T follicular helper cell (primary cell): Measurements from ENCODE around the gene CDH13.

Source experiments
- DNase-seq: peaks from one replicate; pipeline ENCODE4 v3.0.0-alpha.2; 2020; ENCODE audit warnings: low read depth

Gene CDH13

DNA sequence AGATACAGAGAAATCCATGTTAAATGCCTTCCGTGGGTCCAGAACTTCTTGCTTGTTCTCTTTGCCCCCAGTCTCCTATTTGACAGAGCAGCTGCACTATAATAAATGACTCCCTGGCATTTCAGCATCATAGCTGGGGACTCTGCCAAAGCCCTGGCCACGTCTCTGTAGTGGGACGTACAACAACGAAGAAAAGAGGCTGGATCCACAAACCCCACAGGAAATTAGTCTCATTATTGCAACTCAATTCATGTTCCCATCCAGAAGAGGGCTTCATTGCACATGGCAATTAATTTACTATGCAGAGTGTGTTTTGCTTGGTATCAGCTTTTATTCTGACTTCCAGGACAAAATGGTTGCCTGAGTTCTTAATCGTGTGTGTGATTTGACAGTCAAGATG, 121.3 kb downstream of the CDH13 start:
- DNase-seq = no peak

- no peak for DNase-seq
Measured at GRCh38 chr16:82750068-82750467, 123.3 kb downstream of the CDH13 start.

GRCh38 chr16:82751020-82751419, 124.3 kb downstream of the CDH13 start:
- DNase-seq = no peak

GRCh38 chr16:82752172-82752571, 125.4 kb downstream of the CDH13 start:
- DNase-seq = no peak

- DNase-seq = no peak
Measured at GRCh38 chr16:82753821-82754220, 127.1 kb downstream of the CDH13 start.

- DNase-seq = no peak
Measured at GRCh38 chr16:82754716-82755513, 128.1 kb downstream of the CDH13 start.

GRCh38 chr16:82755570-82756282, 129.0 kb downstream of the CDH13 start:
- no peak for DNase-seq

- DNase-seq = no peak
Measured at GRCh38 chr16:82756283-82756599, 129.5 kb downstream of the CDH13 start.

DNA sequence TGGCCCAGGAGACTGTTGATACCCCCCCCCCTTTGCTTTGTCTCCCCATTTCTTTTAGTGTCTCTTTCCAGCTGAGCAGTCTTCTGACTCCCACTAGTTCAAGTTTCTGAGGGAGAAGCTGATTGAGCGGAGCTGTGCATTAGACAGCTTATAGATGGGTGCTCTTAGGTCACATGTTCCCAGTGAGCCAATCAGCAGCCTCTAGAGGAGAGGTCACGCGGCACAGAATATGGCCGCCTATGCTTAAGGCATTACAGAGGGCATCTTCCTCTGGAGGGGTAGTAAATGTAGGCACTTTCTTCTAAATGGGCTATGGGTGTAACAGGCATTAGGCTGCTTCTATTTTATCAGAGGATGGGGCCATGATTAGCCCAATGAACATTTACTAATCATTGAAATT, 131.6 kb downstream of the CDH13 start:
- no peak for DNase-seq

- no peak for DNase-seq
Measured at GRCh38 chr16:82758904-82759303, 132.1 kb downstream of the CDH13 start.

- no peak for DNase-seq
Measured at GRCh38 chr16:82761236-82761635, 134.5 kb downstream of the CDH13 start.

GRCh38 chr16:82761858-82762257, 135.1 kb downstream of the CDH13 start:
- no peak for DNase-seq

GRCh38 chr16:82763371-82763770, 136.6 kb downstream of the CDH13 start:
- DNase-seq = no peak

- no peak for DNase-seq
Measured at GRCh38 chr16:82767198-82767597, 140.4 kb downstream of the CDH13 start.

DNA sequence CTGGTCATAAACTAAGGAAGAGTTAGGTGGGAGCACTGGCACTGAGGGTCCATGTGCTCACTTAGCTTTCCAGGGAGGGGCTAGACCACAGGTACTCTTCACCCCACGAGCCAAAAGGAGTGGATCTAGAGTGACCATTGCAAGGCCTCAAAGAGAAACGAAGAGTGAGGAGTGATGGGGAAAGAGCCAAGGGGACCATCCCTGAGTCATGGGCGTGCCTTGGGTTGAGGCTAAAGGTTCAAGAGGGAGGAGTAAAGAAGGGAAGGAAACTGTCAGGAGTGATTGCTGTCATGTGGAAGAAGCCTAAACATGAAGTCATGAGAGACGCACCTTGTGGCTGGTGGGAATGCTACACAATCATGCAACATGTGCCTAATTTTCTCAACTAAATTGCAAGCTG, 141.0 kb downstream of the CDH13 start:
- DNase-seq = no peak

DNA sequence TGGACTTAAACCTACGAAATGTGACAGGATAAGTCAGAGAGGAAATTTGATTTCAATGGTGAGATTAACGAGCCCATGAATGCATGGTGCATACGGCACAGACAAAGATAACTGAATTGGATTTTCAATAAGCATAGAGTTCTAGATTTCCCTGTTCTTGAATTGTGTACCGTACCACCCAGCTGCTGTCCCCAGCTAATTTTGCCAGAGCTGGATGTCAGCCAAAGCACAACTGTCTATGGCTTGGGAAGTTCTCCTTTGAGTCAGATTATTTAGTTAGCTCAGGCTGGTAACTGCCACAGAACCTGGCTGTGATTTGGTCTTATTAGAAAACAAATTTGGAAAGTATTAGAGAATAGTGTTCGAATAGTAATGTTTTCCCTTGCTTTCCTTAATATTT, 143.1 kb downstream of the CDH13 start:
- DNase-seq = no peak

DNA sequence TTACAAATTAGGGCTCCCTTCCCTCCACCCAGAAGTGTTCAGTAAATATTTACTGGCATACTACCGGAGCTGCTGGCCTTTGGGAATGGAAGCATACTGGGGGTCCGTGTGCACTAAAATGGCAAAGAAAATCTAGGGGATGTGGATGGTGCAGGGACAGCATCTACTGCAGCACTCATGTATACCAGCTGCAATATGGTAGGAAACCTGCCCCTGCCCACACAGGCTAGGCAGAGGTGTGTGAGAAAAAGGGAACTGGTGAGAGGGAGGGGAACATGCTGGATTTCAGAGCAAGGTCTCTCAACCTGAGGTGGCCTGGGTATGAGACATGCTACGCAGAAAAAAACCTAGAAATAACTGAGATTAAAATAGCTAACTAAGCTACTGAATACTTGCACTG, 145.4 kb downstream of the CDH13 start:
- no peak for DNase-seq

DNA sequence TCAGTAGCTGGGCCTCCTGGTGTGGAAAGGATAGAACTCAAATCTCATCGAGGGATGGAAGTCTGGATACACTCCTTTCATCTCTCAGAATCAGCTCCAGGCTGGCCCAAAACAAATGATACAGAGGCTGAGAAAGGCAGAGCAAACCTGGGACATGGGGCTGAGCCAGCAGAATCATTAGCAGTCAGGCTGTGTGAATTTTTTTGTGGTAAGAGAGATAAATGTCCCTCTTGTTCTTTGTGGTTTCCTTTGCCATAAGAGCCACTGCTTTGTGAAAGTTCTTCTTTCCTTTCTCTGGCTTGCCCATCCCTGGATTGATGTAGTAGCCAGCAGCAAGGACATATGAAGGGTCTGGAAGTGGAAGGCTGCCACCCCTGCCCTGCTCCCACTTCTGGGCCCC, 146.2 kb downstream of the CDH13 start:
- DNase-seq = no peak

DNA sequence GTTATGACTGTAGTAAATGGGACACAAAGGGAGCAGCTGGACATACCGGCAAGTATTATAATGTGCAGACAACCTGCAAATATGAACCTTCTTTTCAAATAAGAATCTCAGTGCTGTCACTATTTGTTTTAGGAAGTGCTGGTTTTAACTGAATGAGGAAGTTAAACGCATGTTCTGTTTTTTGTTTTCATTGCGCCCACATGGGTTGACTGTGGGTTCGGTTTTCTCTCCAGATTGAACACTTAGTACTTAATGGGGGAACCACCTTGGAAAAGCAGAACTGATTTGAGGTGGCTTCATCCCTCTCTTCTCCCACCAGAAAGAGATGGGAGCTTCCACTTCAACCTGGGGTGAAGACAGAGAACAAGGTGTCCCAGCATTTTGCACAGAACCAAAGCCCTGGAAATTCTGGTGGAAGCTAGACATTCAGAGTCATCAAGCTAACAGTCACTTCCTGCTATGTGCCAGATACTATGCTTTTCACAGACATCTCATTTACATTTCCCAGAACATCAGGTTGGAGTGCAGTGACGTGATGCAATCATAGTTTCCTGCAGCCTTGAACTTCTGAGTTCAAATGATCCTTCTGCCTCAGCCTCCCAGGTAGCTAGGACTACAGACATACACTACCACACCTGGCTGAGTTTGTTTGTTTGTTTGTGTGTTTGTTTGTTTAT, 149.8 kb downstream of the CDH13 start:
- DNase-seq = no peak

GRCh38 chr16:82782715-82783251, 156.0 kb downstream of the CDH13 start:
- DNase-seq = no peak

- no peak for DNase-seq
Measured at GRCh38 chr16:82783933-82784572, 157.3 kb downstream of the CDH13 start.

DNA sequence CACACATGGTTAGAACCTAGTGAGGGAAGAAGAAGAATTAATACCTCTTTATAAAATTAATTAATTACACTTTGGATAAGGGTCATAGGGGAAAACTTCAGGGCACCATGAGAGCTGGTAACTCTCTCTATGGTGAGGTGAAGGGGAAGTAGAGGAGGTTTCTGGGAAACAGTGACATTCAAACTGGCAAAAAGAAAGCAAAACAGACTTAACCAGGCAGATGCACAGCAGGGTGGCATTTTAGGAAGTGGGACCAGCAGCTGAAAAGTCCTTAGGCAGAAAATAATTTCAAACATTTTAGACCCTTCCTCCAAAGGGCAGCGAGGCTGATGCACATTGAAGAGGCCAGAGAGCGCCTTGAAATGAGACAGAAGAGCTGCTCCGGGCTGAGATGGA, 157.8 kb downstream of the CDH13 start:
- DNase-seq = no peak
